Epithelial cell of esophagus (primary cell): ENCODE data around the gene LST1.
A peak's percentile ranks its signal among the peaks of the same experiment; 100 is the strongest.

Experiments
- DNase-seq: peaks from one replicate; pipeline ENCODE4 v3.0.0; 2010; ENCODE audit warnings: low read depth
- H3K4me3 ChIP-seq: 2 replicates; pipeline ENCODE4 v1.5.1; 2011; ENCODE audit warnings: mild to moderate bottlenecking, low read length, control low read depth
- CTCF ChIP-seq: IDR thresholded peaks from 2 replicates; pipeline ENCODE4 v1.5.1; 2011; ENCODE audit warnings: low read depth, mild to moderate bottlenecking, low read length, control low read depth, inconsistent platforms; ENCODE audit not compliant: insufficient read depth; ENCODE audit errors: missing control alignments

The LST1 gene

GRCh38 chr6:31597006-31597405, 10.9 kb downstream of the LST1 start:
- peak; percentile 33 for TF ChIP-seq CTCF
- no peak overlapping the region for H3K4me3 ChIP-seq
- DNase-seq: peak; percentile 37

GRCh38 chr6:31607317-31607716, 21.2 kb downstream of the LST1 start:
- H3K4me3 ChIP-seq: no peak overlapping the region
- no peak for DNase-seq
- no peak for TF ChIP-seq CTCF

GRCh38 chr6:31609519-31610406, 23.7 kb downstream of the LST1 start:
- no peak for TF ChIP-seq CTCF
- H3K4me3 ChIP-seq: no peak overlapping the region
- no peak for DNase-seq

- no peak overlapping the region for H3K4me3 ChIP-seq
- TF ChIP-seq CTCF: no peak
- no peak for DNase-seq
These were observed 24.9 kb downstream of the LST1 start for GRCh38 chr6:31610968-31611367.

GRCh38 chr6:31614075-31614619, 28.1 kb downstream of the LST1 start:
- no peak for TF ChIP-seq CTCF
- no peak overlapping the region for H3K4me3 ChIP-seq

GRCh38 chr6:31614684-31615578, 28.9 kb downstream of the LST1 start, which contains the start of gene AIF1:
TSS of gene AIF1 (plus strand) at chr6:31615234. CDS start at chr6:31615330, 96 bp downstream.
- no peak within 1 kb of the TSS for H3K4me3 ChIP-seq
- no peak for TF ChIP-seq CTCF
- no peak for DNase-seq

More at GRCh38 chr6:31614075-31614619, 28.1 kb downstream of the LST1 start:
- DNase-seq: no peak
